ENCODE data around the gene KNCN.

KNCN gene

DNA sequence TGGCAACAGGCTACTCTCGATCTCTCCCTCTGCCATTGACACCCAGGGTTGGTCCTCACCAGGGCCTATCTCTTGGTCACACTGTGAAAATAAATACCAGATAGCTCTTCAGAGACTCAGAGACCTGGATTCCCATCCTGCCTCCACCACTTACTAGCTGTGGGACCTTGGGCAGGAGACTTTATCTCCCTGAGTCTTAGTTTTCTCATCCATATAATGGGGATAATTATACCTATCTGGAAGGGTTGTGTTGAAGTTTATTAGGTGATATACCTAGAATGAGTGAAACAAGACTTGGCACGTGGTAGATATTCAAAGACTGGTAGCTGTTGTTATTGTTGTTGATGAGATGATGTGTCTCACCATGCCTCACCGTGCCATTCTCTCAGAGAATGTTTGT is 54.4 kb downstream of the KNCN start:
- no peak for DNase-seq

DNA sequence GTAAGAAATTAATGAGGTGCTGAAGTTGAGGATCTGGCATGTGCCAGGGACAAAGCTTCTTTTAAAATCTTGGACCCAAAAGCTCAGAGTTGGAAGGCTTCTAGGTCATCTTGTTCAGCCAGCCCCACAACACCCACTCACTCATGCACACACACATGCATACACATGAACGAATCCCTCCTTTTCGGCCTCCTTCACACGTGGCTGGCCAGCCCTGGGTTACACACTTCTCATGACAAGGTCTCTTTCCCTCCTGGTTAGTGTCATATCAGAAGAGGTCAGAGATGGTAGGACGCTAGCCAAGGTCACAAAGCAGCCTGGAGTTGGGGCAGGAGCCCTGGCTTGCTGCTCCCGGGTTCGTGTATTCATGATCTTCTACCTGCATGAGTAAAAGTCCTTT is 54.9 kb downstream of the KNCN start:
- DNase-seq = no peak

DNA sequence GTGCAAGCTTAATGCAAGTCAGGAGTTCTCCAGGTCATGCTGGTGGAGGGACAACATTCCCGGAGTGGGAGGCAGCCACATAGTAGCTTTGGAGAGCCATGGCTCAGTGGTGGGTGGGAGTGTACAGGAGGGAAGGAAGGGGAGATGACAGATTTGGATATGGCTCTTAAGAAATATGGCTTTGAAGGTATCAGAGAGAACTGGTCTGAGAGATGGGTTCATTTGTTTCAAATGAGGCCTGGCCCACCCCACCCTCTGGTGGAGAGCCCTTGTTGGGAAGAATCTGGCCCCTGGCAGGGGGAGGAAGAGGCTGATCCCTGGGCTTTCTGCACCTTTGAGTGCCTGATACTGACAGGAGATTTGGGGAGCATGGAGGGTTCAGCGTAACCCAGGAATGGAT is 55.7 kb downstream of the KNCN start:
- no peak for DNase-seq
